HL-60 (cell line): ENCODE measurements around the gene PLA2G4D.

ENCODE experiments used
- GABPA ChIP-seq: IDR thresholded peaks from 2 replicates; pipeline ENCODE4 v1.6.1; 2012; ENCODE audit warnings: low read depth
- POLR2AphosphoS5 ChIP-seq: IDR thresholded peaks from 2 replicates; pipeline ENCODE4 v1.6.1; 2012; ENCODE audit warnings: low read depth
- TF ChIP-seq, protein P1 (sequence below): IDR thresholded peaks from one replicate; pipeline ENCODE4 v1.5.1; 2011; ENCODE audit warnings: low read length, control low read depth, inconsistent platforms; ENCODE audit not compliant: insufficient read depth
- TF ChIP-seq, protein P2 (sequence below): IDR thresholded peaks from 2 replicates; pipeline ENCODE4 v1.6.1; 2012; ENCODE audit warnings: low read depth; ENCODE audit not compliant: insufficient replicate concordance

DNA sequence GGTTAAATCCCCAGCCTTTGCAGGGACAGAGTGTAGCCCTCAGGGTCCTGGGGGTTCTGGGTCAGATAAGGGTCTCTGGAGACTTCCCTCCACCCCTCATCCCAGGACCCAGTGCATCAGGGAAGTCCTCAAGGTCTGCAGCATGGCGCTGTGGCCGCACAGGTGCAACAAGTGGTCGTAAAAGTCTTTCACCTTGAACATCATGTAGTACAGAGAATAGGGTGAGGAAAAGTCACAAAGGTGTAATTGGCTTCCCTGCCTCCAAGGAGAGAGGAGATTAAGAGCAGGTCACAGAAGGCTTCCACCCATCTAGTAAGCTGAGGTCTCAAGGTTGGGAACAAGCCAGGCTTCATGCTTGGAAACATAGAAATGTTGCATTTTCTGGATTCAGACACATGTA is 29.2 kb upstream of the PLA2G4D start:
- TF ChIP-seq, protein P1, sequence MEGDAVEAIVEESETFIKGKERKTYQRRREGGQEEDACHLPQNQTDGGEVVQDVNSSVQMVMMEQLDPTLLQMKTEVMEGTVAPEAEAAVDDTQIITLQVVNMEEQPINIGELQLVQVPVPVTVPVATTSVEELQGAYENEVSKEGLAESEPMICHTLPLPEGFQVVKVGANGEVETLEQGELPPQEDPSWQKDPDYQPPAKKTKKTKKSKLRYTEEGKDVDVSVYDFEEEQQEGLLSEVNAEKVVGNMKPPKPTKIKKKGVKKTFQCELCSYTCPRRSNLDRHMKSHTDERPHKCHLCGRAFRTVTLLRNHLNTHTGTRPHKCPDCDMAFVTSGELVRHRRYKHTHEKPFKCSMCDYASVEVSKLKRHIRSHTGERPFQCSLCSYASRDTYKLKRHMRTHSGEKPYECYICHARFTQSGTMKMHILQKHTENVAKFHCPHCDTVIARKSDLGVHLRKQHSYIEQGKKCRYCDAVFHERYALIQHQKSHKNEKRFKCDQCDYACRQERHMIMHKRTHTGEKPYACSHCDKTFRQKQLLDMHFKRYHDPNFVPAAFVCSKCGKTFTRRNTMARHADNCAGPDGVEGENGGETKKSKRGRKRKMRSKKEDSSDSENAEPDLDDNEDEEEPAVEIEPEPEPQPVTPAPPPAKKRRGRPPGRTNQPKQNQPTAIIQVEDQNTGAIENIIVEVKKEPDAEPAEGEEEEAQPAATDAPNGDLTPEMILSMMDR, result no peak
- TF ChIP-seq POLR2AphosphoS5, result no peak
- TF ChIP-seq, protein P2, sequence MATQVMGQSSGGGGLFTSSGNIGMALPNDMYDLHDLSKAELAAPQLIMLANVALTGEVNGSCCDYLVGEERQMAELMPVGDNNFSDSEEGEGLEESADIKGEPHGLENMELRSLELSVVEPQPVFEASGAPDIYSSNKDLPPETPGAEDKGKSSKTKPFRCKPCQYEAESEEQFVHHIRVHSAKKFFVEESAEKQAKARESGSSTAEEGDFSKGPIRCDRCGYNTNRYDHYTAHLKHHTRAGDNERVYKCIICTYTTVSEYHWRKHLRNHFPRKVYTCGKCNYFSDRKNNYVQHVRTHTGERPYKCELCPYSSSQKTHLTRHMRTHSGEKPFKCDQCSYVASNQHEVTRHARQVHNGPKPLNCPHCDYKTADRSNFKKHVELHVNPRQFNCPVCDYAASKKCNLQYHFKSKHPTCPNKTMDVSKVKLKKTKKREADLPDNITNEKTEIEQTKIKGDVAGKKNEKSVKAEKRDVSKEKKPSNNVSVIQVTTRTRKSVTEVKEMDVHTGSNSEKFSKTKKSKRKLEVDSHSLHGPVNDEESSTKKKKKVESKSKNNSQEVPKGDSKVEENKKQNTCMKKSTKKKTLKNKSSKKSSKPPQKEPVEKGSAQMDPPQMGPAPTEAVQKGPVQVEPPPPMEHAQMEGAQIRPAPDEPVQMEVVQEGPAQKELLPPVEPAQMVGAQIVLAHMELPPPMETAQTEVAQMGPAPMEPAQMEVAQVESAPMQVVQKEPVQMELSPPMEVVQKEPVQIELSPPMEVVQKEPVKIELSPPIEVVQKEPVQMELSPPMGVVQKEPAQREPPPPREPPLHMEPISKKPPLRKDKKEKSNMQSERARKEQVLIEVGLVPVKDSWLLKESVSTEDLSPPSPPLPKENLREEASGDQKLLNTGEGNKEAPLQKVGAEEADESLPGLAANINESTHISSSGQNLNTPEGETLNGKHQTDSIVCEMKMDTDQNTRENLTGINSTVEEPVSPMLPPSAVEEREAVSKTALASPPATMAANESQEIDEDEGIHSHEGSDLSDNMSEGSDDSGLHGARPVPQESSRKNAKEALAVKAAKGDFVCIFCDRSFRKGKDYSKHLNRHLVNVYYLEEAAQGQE, result no peak
- no peak for TF ChIP-seq GABPA
